Thyroid gland (tissue), 4 donors: ENCODE results near the gene CHD6.

Experiments used
- POLR2A ChIP-seq, 2 donors: fragments of 450-650 bp; IDR thresholded peaks; one replicate each; pipeline ENCODE4 v1.6.1; 2017; ENCODE audit warnings: antibody characterized with exemption in 2 of 2, mild to moderate bottlenecking in 2 of 2, moderate library complexity in 1 of 2
- TF ChIP-seq, protein P1 (sequence below), 6 experiments: fragments of 200-600 bp in 3 of 6; fragments of 450-650 bp in 3 of 6; sonication (generic) in 3 of 6; IDR thresholded peaks; one replicate each; pipeline ENCODE4 v1.5.1; 2016 to 2019; ENCODE audit warnings: antibody characterized with exemption in 6 of 6, mild to moderate bottlenecking in 2 of 6, inconsistent platforms in 1 of 6, moderate library complexity in 1 of 6

DNA sequence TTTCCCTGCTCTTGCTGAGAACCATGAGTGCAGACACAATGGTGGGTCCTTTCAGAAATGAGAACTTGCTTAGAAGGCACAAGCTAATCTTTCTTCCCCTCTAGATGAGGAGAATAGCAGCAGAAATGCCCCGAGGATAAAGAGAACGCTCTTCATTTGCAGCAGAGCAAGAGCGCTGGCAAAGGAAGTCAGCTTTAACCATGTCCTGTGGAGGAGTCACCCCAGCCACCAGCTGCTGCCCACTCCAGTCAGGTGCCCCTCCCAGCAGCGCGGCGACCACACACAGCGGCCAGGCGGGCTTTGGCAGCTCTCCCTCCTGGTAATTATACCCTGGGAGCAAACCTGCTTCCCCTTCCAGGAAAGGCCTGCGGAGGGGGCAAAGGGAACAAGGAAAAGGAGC lies 209.2 kb downstream of the CHD6 start:
- TF ChIP-seq, protein P1, sequence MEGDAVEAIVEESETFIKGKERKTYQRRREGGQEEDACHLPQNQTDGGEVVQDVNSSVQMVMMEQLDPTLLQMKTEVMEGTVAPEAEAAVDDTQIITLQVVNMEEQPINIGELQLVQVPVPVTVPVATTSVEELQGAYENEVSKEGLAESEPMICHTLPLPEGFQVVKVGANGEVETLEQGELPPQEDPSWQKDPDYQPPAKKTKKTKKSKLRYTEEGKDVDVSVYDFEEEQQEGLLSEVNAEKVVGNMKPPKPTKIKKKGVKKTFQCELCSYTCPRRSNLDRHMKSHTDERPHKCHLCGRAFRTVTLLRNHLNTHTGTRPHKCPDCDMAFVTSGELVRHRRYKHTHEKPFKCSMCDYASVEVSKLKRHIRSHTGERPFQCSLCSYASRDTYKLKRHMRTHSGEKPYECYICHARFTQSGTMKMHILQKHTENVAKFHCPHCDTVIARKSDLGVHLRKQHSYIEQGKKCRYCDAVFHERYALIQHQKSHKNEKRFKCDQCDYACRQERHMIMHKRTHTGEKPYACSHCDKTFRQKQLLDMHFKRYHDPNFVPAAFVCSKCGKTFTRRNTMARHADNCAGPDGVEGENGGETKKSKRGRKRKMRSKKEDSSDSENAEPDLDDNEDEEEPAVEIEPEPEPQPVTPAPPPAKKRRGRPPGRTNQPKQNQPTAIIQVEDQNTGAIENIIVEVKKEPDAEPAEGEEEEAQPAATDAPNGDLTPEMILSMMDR (IDR thresholded peaks at IDR 0.05): no peak
- no peak for TF ChIP-seq POLR2A (IDR thresholded peaks at IDR 0.05)
